B cell (primary cell): Measurements from ENCODE around the gene DDAH2. TPM values are rescaled to one million over a fixed set of nuclear protein-coding genes. Genes with fewer than 3 reads are reported as not detected.

Experiments used
- ATAC-seq: fragments of 200-7000 bp; cut with Tn5 transposase; one replicate; pipeline ENCODE4 v1.10.0; 2021; ENCODE audit warnings: low read depth, mild to moderate bottlenecking, moderate number of reproducible peaks, moderate library complexity
- CTCF ChIA-PET: fragments of 350-600 bp; sonication (Branson Sonifier 250); formaldehyde crosslinking; loops from one replicate; lab custom pipeline; 2021; ENCODE audit warnings: antibody characterized with exemption, inconsistent platforms; lab: Charles Lee
- POLR2A ChIA-PET: fragments of 350-600 bp; sonication (Branson Sonifier 250); formaldehyde crosslinking; loops from one replicate; lab custom pipeline; 2021; ENCODE audit warnings: antibody characterized with exemption; lab: Charles Lee
- DNase-seq: peaks from one replicate; pipeline ENCODE4 v3.0.0; 2013
- H2AFZ ChIP-seq: 2 replicates; pipeline ENCODE4 v1.6.1; 2012; ENCODE audit warnings: mild to moderate bottlenecking, low read depth, low read length; ENCODE audit not compliant: insufficient read depth, poor library complexity, severe bottlenecking
- H3K27ac ChIP-seq, 2 donors: 1 replicate in 1 of 2; 2 replicates in 1 of 2; pipeline ENCODE4 v1.5.1; 2012 to 2013; ENCODE audit warnings: low read length in 2 of 2, mild to moderate bottlenecking in 2 of 2, moderate library complexity in 1 of 2
- H3K27me3 ChIP-seq, 4 experiments: fragments of 200-600 bp in 1 of 4; sonication (generic) in 1 of 4; replicated peaks in 1 of 4; 1 replicate in 2 of 4; 2 replicates in 2 of 4; pipeline versions ENCODE4 v1.6.1 to v1.7.0; 2013 to 2016; ENCODE audit warnings: low read length in 3 of 4, mild to moderate bottlenecking in 2 of 4, mixed read lengths in 1 of 4, moderate library complexity in 1 of 4; ENCODE audit not compliant: insufficient read depth in 4 of 4, control insufficient read depth in 3 of 4; ENCODE audit errors: control extremely low read depth in 1 of 4
- H3K36me3 ChIP-seq, 2 experiments: replicated peaks in 1 of 2; 1 replicate in 1 of 2; 2 replicates in 1 of 2; pipeline versions ENCODE4 v1.6.1 to v1.7.1; 2013; ENCODE audit warnings: low read length in 1 of 2; ENCODE audit not compliant: insufficient read depth in 2 of 2, control insufficient read depth in 1 of 2; ENCODE audit errors: control extremely low read depth in 1 of 2, extremely low read depth in 1 of 2
- H3K4me1 ChIP-seq, 2 donors: fragments of 200-600 bp in 1 of 2; sonication (generic) in 1 of 2; 1 replicate in 1 of 2; 2 replicates in 1 of 2; pipeline versions ENCODE4 v1.5.1 to v1.6.1; 2013 to 2017; ENCODE audit warnings: low read length in 2 of 2; ENCODE audit not compliant: control insufficient read depth in 2 of 2, insufficient read depth in 2 of 2
- H3K4me2 ChIP-seq: replicated peaks from 2 replicates; pipeline ENCODE3; 2012; ENCODE audit warnings: mild to moderate bottlenecking, low read depth, low read length; ENCODE audit not compliant: poor library complexity, severe bottlenecking
- H3K4me3 ChIP-seq, 5 experiments: fragments of 200-600 bp in 1 of 5; sonication (generic) in 1 of 5; 1 replicate in 3 of 5; 2 replicates in 2 of 5; pipeline versions ENCODE4 v1.5.1 to v1.7.0; 2011 to 2016; ENCODE audit warnings: low read length in 4 of 5, mild to moderate bottlenecking in 4 of 5, low read depth in 2 of 5, control low read depth in 1 of 5, moderate library complexity in 1 of 5; ENCODE audit not compliant: insufficient read depth in 1 of 5; ENCODE audit errors: control extremely low read depth in 1 of 5, extremely low read depth in 1 of 5
- H3K79me2 ChIP-seq: fragments of 200-600 bp; sonication (generic); one replicate; pipeline ENCODE4 v1.6.0; 2016; ENCODE audit warnings: low read length; ENCODE audit not compliant: control insufficient read depth, insufficient read depth
- H3K9ac ChIP-seq: fragments of 200-600 bp; sonication (generic); 2 replicates; pipeline ENCODE4 v1.6.1; 2017; ENCODE audit warnings: mild to moderate bottlenecking, low read length, moderate library complexity
- H3K9me3 ChIP-seq, 3 donors: one replicate each; pipeline versions ENCODE4 v1.6.1 to v1.7.1; 2013; ENCODE audit warnings: low read length in 2 of 3; ENCODE audit not compliant: control insufficient read depth in 2 of 3, insufficient read depth in 1 of 3; ENCODE audit errors: control extremely low read depth in 1 of 3
- H4K20me1 ChIP-seq: 2 replicates; pipeline ENCODE4 v1.6.0; 2012; ENCODE audit warnings: mild to moderate bottlenecking, low read length; ENCODE audit not compliant: insufficient read depth, control insufficient read depth, poor library complexity, severe bottlenecking
- H3K27ac Mint-ChIP-seq: one replicate; pipeline ENCODE4 v1.8.0; 2021; ENCODE audit warnings: mixed read lengths
- H3K27me3 Mint-ChIP-seq: one replicate; pipeline ENCODE4 v1.8.0; 2021; ENCODE audit warnings: mixed read lengths
- H3K4me1 Mint-ChIP-seq: one replicate; pipeline ENCODE4 v1.8.0; 2021; ENCODE audit warnings: mixed read lengths
- H3K4me3 Mint-ChIP-seq: one replicate; pipeline ENCODE4 v1.8.0; 2021; ENCODE audit warnings: mixed read lengths
- H3K9me3 Mint-ChIP-seq: one replicate; pipeline ENCODE4 v1.8.0; 2022; ENCODE audit warnings: mixed read lengths; ENCODE audit not compliant: insufficient read depth
- EZH2 ChIP-seq: IDR thresholded peaks from 2 replicates; pipeline ENCODE4 v1.6.1; 2012; ENCODE audit warnings: borderline replicate concordance, low read depth, mild to moderate bottlenecking, moderate library complexity, low read length; ENCODE audit not compliant: insufficient read depth, poor library complexity, severe bottlenecking
- WGBS: methylation state at CpG from one replicate; pipeline ENCODE4 v1.1.5; 2013; ENCODE audit warnings: missing lambda C conversion rate; ENCODE audit not compliant: insufficient coverage; 5-methylcytosine and 5-hydroxymethylcytosine counted together
- intact Hi-C: fragments of 100-400 bp; cut with micrococcal nuclease; formaldehyde crosslinking; loops from one replicate; pipeline ENCODE4 v1.10.0; 2022
- polyA plus RNA-seq: library from polyadenylated mRNA; depleted of rRNA; stranded (reverse); fragments of >200 nt; gene quantifications from 2 replicates; pipeline ENCODE4 v1.2.3, GENCODE V29; 2012
- total RNA-seq, 2 donors: library from RNA; stranded (reverse); fragments of 120-200 nt in 1 of 2; gene quantifications; 1 replicate in 1 of 2; 2 replicates in 1 of 2; pipeline versions ENCODE4 v1.2.3 to v1.2.4, GENCODE V29; 2013 to 2022
- TF ChIP-seq, protein P1 (sequence below): fragments of 200-600 bp; IDR thresholded peaks from one replicate; pipeline ENCODE4 v1.8.0; 2022; ENCODE audit warnings: antibody characterized with exemption, mild to moderate bottlenecking

The DDAH2 gene
- total and polyA plus RNA-seq, 2 donors (not counting 1 experiment from before 2014, with no cell fraction given), result 59.2 to 87.2 TPM

DNA sequence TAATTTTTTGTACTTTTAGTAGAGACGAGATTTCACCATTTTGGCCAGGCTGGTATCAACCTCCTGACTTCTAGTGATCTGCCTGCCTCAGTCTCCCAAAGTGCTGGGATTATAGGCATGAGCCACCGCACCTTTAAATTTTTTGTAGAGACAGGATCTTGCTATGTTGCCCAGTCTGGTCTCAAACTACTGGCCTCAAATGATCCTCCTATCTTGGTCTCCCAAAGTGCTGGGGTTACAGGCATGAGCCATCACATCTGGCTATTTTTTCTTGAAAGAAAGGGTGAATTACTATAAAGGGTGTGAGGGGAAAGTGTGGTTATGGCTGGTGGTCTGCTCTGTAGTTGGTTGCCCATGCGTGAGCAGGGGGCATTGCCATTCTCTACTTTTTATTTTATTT is 20.9 kb downstream of the DDAH2 start:
- no peak overlapping the region for H3K4me2 ChIP-seq
- Mint-ChIP-seq H3K4me3 (no peak overlapping the region), H3K4me1 (peaks cover 18% of the 10 kb centered on the region), H3K27ac (no peak overlapping the region), H3K9me3 (no peaks in the 10 kb centered on the region), H3K27me3 (peaks cover 3% of the 10 kb centered on the region)
- ChIA-PET CTCF (no interaction called here), POLR2A (no interaction called here)
- H3K4me1 ChIP-seq, result peaks cover 15 to 24% of the 10 kb centered on the region in 2 donors
- H2AFZ ChIP-seq, result no peak overlapping the region
- ATAC-seq, result no peak
- H3K36me3 ChIP-seq, result no peaks in the 10 kb centered on the region
- intact Hi-C loops, result no loop called here
- H3K27me3 ChIP-seq, result peaks cover 0 to 6% (median 0%) of the 10 kb centered on the region in 4 experiments
- no peak for DNase-seq
- 89% methylated on average over 1 of the region's 3 CpGs for WGBS
- TF ChIP-seq EZH2, result no peak
- TF ChIP-seq, protein P1, sequence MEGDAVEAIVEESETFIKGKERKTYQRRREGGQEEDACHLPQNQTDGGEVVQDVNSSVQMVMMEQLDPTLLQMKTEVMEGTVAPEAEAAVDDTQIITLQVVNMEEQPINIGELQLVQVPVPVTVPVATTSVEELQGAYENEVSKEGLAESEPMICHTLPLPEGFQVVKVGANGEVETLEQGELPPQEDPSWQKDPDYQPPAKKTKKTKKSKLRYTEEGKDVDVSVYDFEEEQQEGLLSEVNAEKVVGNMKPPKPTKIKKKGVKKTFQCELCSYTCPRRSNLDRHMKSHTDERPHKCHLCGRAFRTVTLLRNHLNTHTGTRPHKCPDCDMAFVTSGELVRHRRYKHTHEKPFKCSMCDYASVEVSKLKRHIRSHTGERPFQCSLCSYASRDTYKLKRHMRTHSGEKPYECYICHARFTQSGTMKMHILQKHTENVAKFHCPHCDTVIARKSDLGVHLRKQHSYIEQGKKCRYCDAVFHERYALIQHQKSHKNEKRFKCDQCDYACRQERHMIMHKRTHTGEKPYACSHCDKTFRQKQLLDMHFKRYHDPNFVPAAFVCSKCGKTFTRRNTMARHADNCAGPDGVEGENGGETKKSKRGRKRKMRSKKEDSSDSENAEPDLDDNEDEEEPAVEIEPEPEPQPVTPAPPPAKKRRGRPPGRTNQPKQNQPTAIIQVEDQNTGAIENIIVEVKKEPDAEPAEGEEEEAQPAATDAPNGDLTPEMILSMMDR, result no peak
- H3K79me2 ChIP-seq, result no peaks in the 10 kb centered on the region
- no peak overlapping the region for H3K9ac ChIP-seq
- H3K4me3 ChIP-seq, result no peak overlapping the region
- H4K20me1 ChIP-seq, result no peaks in the 10 kb centered on the region
- no peak overlapping the region for H3K27ac ChIP-seq
- no peaks in the 10 kb centered on the region for H3K9me3 ChIP-seq

DNA sequence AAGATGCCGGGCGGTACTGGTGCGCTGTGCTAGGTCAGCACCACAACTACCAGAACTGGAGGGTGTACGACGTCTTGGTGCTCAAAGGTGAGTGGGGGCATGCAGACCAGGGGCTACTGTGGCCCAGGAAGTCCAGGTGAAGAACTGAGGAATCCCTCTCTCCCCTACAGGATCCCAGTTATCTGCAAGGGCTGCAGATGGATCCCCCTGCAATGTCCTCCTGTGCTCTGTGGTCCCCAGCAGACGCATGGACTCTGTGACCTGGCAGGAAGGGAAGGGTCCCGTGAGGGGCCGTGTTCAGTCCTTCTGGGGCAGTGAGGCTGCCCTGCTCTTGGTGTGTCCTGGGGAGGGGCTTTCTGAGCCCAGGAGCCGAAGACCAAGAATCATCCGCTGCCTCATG is 21.4 kb downstream of the DDAH2 start:
- H3K27ac Mint-ChIP-seq, result no peak overlapping the region
- H3K4me1 Mint-ChIP-seq, result peaks cover 20% of the 10 kb centered on the region
- H3K9me3 ChIP-seq, result no peaks in the 10 kb centered on the region
- H3K27me3 Mint-ChIP-seq, result peaks cover 2% of the 10 kb centered on the region
- no peak overlapping the region for H2AFZ ChIP-seq
- H3K9ac ChIP-seq, result no peak overlapping the region
- peaks cover 0 to 6% (median 0%) of the 10 kb centered on the region in 4 experiments for H3K27me3 ChIP-seq
- intact Hi-C loops, result no loop called here
- no peaks in the 10 kb centered on the region for H3K36me3 ChIP-seq
- H3K4me1 ChIP-seq, result peaks cover 15 to 24% of the 10 kb centered on the region in 2 donors
- TF ChIP-seq, protein P1, result no peak
- no peak for TF ChIP-seq EZH2
- H4K20me1 ChIP-seq, result no peaks in the 10 kb centered on the region
- peaks cover 3% of the 10 kb centered on the region for H3K79me2 ChIP-seq
- no peak overlapping the region for H3K4me3 Mint-ChIP-seq
- DNase-seq, result no peak
- no peak overlapping the region for H3K4me3 ChIP-seq
- CTCF ChIA-PET, result no interaction called here
- H3K4me2 ChIP-seq, result no peak overlapping the region
- no peaks in the 10 kb centered on the region for H3K9me3 Mint-ChIP-seq
- no peak for ATAC-seq
- POLR2A ChIA-PET, result no interaction called here
- WGBS, result 94% methylated on average over 8 of the region's 10 CpGs
- no peak overlapping the region for H3K27ac ChIP-seq
